IMR-90 (cell line): ENCODE data around the gene DEPDC1. TPM values are rescaled to one million over a fixed set of nuclear protein-coding genes. Genes with fewer than 3 reads are reported as not detected.

Experiments
- ATAC-seq: fragments of 200-7000 bp; cut with Tn5 transposase; 2 replicates; pipeline ENCODE4 v1.9.1; 2020; ENCODE audit warnings: low read depth, mild to moderate bottlenecking, moderate library complexity
- BruUV-seq: library from RNA; stranded (reverse); fragments of 400-500 nt; replicated peaks from 2 replicates; lab custom pipeline; 2021; lab: Mats Ljungman, UMichigan
- CTCF ChIA-PET: fragments of 300-600 bp; formaldehyde crosslinking; extraction: SDS; loops from one replicate; lab custom pipeline; 2021; ENCODE audit warnings: antibody characterized with exemption; lab: Yijun Ruan, JAX
- POLR2A ChIA-PET: fragments of 300-600 bp; sonication (Branson Sonifier 250); formaldehyde crosslinking; loops from one replicate; lab custom pipeline; 2022; ENCODE audit warnings: antibody characterized with exemption; ENCODE audit not compliant: unreplicated experiment; lab: Charles Lee
- DNase-seq: peaks from one replicate; pipeline ENCODE4 v3.0.0; 2013
- H2AFZ ChIP-seq: replicated peaks from 2 replicates; pipeline ENCODE3; 2013; ENCODE audit warnings: low read length, mild to moderate bottlenecking; ENCODE audit not compliant: poor library complexity
- H2AK5ac ChIP-seq: 2 replicates; pipeline ENCODE4 v1.6.1; 2013; ENCODE audit warnings: low read depth, low read length, inconsistent platforms
- H2AK9ac ChIP-seq: replicated peaks from 2 replicates; pipeline ENCODE3; 2013; ENCODE audit warnings: mild to moderate bottlenecking, low read depth, low read length, moderate library complexity; ENCODE audit not compliant: poor library complexity
- H2BK120ac ChIP-seq: 2 replicates; pipeline ENCODE4 v1.6.1; 2013; ENCODE audit warnings: low read depth, low read length, inconsistent platforms
- H2BK15ac ChIP-seq: 3 replicates; pipeline ENCODE4 v1.6.1; 2013; ENCODE audit warnings: low read depth, low read length, inconsistent platforms
- H2BK20ac ChIP-seq: 2 replicates; pipeline ENCODE4 v1.6.1; 2013; ENCODE audit warnings: low read depth, mild to moderate bottlenecking, inconsistent platforms, low read length, moderate library complexity
- H2BK5ac ChIP-seq: 2 replicates; pipeline ENCODE4 v1.6.1; 2013; ENCODE audit warnings: mild to moderate bottlenecking, low read depth, low read length, inconsistent platforms; ENCODE audit not compliant: poor library complexity, severe bottlenecking
- H3K14ac ChIP-seq: replicated peaks from 2 replicates; pipeline ENCODE4 v1.6.1; 2013; ENCODE audit warnings: low read depth, low read length, inconsistent platforms
- H3K18ac ChIP-seq: 2 replicates; pipeline ENCODE4 v1.6.1; 2013; ENCODE audit warnings: low read depth, low read length, control low read depth
- H3K23ac ChIP-seq: 2 replicates; pipeline ENCODE4 v1.6.1; 2013; ENCODE audit warnings: low read depth, low read length, inconsistent platforms
- H3K27ac ChIP-seq: 2 replicates; pipeline ENCODE4 v1.5.1; 2013; ENCODE audit warnings: mild to moderate bottlenecking, control low read depth, low read length; ENCODE audit not compliant: insufficient read depth
- H3K27me3 ChIP-seq: 2 replicates; pipeline ENCODE4 v1.6.1; 2013; ENCODE audit warnings: low read length; ENCODE audit not compliant: control insufficient read depth, insufficient read depth
- H3K36me3 ChIP-seq: 2 replicates; pipeline ENCODE4 v1.6.1; 2013; ENCODE audit warnings: low read length, mixed read lengths; ENCODE audit not compliant: control insufficient read depth, insufficient read depth
- H3K4ac ChIP-seq: 2 replicates; pipeline ENCODE4 v1.6.1; 2013; ENCODE audit warnings: low read depth, low read length, inconsistent platforms
- H3K4me1 ChIP-seq: 2 replicates; pipeline ENCODE4 v1.6.1; 2013; ENCODE audit warnings: low read length, mixed read lengths; ENCODE audit not compliant: control insufficient read depth, insufficient read depth
- H3K4me2 ChIP-seq: 2 replicates; pipeline ENCODE4 v1.6.1; 2013; ENCODE audit warnings: low read depth, mild to moderate bottlenecking, control low read depth, low read length, moderate library complexity
- H3K4me3 ChIP-seq: 2 replicates; pipeline ENCODE4 v1.5.1; 2013; ENCODE audit warnings: low read depth, mild to moderate bottlenecking, control low read depth, low read length, moderate library complexity; ENCODE audit not compliant: insufficient read depth
- H3K56ac ChIP-seq: 2 replicates; pipeline ENCODE4 v1.6.1; 2013; ENCODE audit warnings: low read length, inconsistent platforms; ENCODE audit not compliant: insufficient read depth; ENCODE audit errors: extremely low read depth
- H3K79me1 ChIP-seq, 2 experiments: 2 replicates each; pipeline ENCODE4 v1.6.1; 2013; ENCODE audit warnings: low read length in 2 of 2, inconsistent platforms in 1 of 2, low read depth in 1 of 2
- H3K9ac ChIP-seq: 2 replicates; pipeline ENCODE4 v1.6.1; 2013; ENCODE audit warnings: low read depth, low read length, control low read depth
- H3K9me1 ChIP-seq: 2 replicates; pipeline ENCODE4 v1.6.1; 2013; ENCODE audit warnings: low read length, inconsistent platforms; ENCODE audit not compliant: insufficient read depth
- H3K9me3 ChIP-seq: 2 replicates; pipeline ENCODE4 v1.6.1; 2013; ENCODE audit warnings: low read length; ENCODE audit not compliant: control insufficient read depth, insufficient read depth
- H4K20me1 ChIP-seq: 2 replicates; pipeline ENCODE4 v1.6.1; 2013; ENCODE audit warnings: low read length, inconsistent platforms; ENCODE audit not compliant: insufficient read depth
- H4K5ac ChIP-seq: 2 replicates; pipeline ENCODE4 v1.6.1; 2013; ENCODE audit warnings: mild to moderate bottlenecking, low read depth, low read length, control low read depth
- H4K8ac ChIP-seq, 2 experiments: 2 replicates each; pipeline ENCODE4 v1.6.1; 2013; ENCODE audit warnings: low read depth in 2 of 2, low read length in 2 of 2, control low read depth in 1 of 2, inconsistent platforms in 1 of 2
- H4K91ac ChIP-seq: 2 replicates; pipeline ENCODE4 v1.6.1; 2013; ENCODE audit warnings: low read depth, low read length, inconsistent platforms; ENCODE audit not compliant: insufficient read depth
- CHD1 ChIP-seq: IDR thresholded peaks from 2 replicates; pipeline ENCODE4 v1.6.1; 2012; ENCODE audit warnings: low read depth, low read length, improper control_type of control experiment
- MXI1 ChIP-seq: IDR thresholded peaks from 2 replicates; pipeline ENCODE4 v1.6.1; 2012; ENCODE audit warnings: low read depth, mild to moderate bottlenecking, low read length, moderate library complexity, borderline replicate concordance
- RCOR1 ChIP-seq: IDR thresholded peaks from 2 replicates; pipeline ENCODE4 v1.6.1; 2012; ENCODE audit warnings: mild to moderate bottlenecking, low read length, improper control_type of control experiment; ENCODE audit not compliant: insufficient replicate concordance
- WGBS, 2 experiments: methylation state at CpG; one replicate each; pipeline versions ENCODE4 v1.1.5 to v1.1.7; 2013; ENCODE audit warnings: missing lambda C conversion rate in 2 of 2; ENCODE audit not compliant: insufficient read length in 1 of 2; ENCODE audit errors: extremely low coverage in 2 of 2; 5-methylcytosine and 5-hydroxymethylcytosine counted together
- dilution Hi-C: fragments of 300-500 bp; cut with HindIII; formaldehyde crosslinking; loops from one replicate; pipeline ENCODE4 v1.14.3; 2018; ENCODE audit warnings: low sequenced_read_pairs; ENCODE audit not compliant: unreplicated experiment
- in situ Hi-C: fragments of 300-500 bp; cut with MboI; formaldehyde crosslinking; loops from 3 replicates; pipeline ENCODE4 v1.14.3; 2019; ENCODE audit warnings: low sequenced_read_pairs, inconsistent platforms, mixed read lengths
- intact Hi-C: fragments of 100-400 bp; cut with micrococcal nuclease; formaldehyde crosslinking; loops from 2 replicates; pipeline ENCODE4 v1.10.0; 2022
- polyA plus RNA-seq, 3 experiments: library from polyadenylated mRNA; depleted of rRNA; stranded (reverse); fragments of >200 nt; gene quantifications; 2 replicates each; pipeline ENCODE4 v1.2.3, GENCODE V29; 2012; ENCODE audit warnings: low replicate concordance in 1 of 3
- total RNA-seq: library from RNA; depleted of rRNA; stranded (reverse); fragments of >200 nt; gene quantifications from 2 replicates; pipeline ENCODE4 v1.2.3, GENCODE V29; 2012

The DEPDC1 gene
- total and polyA plus RNA-seq, 2 of the 4 experiments (the other 2 are of a cell fraction), result 7.4 to 14.7 TPM

- dilution Hi-C loops, result no loop called here
- H3K9ac ChIP-seq, result no peak overlapping the region
- no peak overlapping the region for H3K23ac ChIP-seq
- ATAC-seq (no peak), DNase-seq (no peak)
- no peak overlapping the region for H2BK20ac ChIP-seq
- no peaks in the 10 kb centered on the region for H3K36me3 ChIP-seq
- no peak overlapping the region for H4K91ac ChIP-seq
- H3K18ac ChIP-seq, result no peak overlapping the region
- no peak overlapping the region for H2AK9ac ChIP-seq
- no peak overlapping the region for H3K4me2 ChIP-seq
- in situ Hi-C loops, result no loop called here
- H2BK5ac ChIP-seq, result no peak overlapping the region
- no peak overlapping the region for H2BK120ac ChIP-seq
- no peaks in the 10 kb centered on the region for H4K20me1 ChIP-seq
- no peak overlapping the region for H2AK5ac ChIP-seq
- H3K27ac ChIP-seq, result no peak overlapping the region
- intact Hi-C loops, result no loop called here
- no peaks in the 10 kb centered on the region for H3K9me1 ChIP-seq
- H2BK15ac ChIP-seq, result no peak overlapping the region
- H3K4me3 ChIP-seq, result no peak overlapping the region
- H4K5ac ChIP-seq, result no peak overlapping the region
- no peak overlapping the region for H3K14ac ChIP-seq
- no TSS peak for BruUV-seq
- H3K56ac ChIP-seq, result no peak overlapping the region
- H3K4me1 ChIP-seq, result no peaks in the 10 kb centered on the region
- ChIA-PET POLR2A (no interaction called here), CTCF (no interaction called here)
- H2AFZ ChIP-seq, result no peak overlapping the region
- H3K79me1 ChIP-seq, result no peaks in the 10 kb centered on the region
- TF ChIP-seq RCOR1 (no peak), CHD1 (no peak), MXI1 (no peak)
- H3K4ac ChIP-seq, result no peak overlapping the region
- no peak overlapping the region for H4K8ac ChIP-seq
- no CpG with 5 or more reads among the region's 2 CpGs for WGBS, 2 experiments
- no peaks in the 10 kb centered on the region for H3K9me3 ChIP-seq
- no peaks in the 10 kb centered on the region for H3K27me3 ChIP-seq
These were observed 19.2 kb upstream of the DEPDC1 start for GRCh38 chr1:68516066-68516465.
